A673 (cell line): Measurements from ENCODE around the gene SLC2A13. TPM values are rescaled to one million over a fixed set of nuclear protein-coding genes. Genes with fewer than 3 reads are reported as not detected.

Experiments
- BruUV-seq: library from RNA; stranded (reverse); fragments of 400-500 nt; replicated peaks from 2 replicates; lab custom pipeline; 2021; lab: Mats Ljungman, UMichigan
- CTCF ChIA-PET: fragments of 300-600 bp; sonication (Branson Sonifier 250); formaldehyde crosslinking; loops from one replicate; lab custom pipeline; 2022; ENCODE audit warnings: antibody characterized with exemption; lab: Charles Lee
- POLR2A ChIA-PET: fragments of 300-600 bp; sonication (Branson Sonifier 250); formaldehyde crosslinking; loops from one replicate; lab custom pipeline; 2022; ENCODE audit warnings: antibody characterized with exemption; ENCODE audit not compliant: low non-redundant PET; lab: Charles Lee
- DNase-seq: peaks from one replicate; pipeline ENCODE4 v3.0.0-alpha.2; 2015; ENCODE audit warnings: low spot score
- H3K27ac ChIP-seq: fragments of 200-600 bp; sonication (generic); 2 replicates; pipeline ENCODE4 v1.5.1; 2016; ENCODE audit warnings: mixed run types, low read depth, mild to moderate bottlenecking, mixed read lengths, antibody characterized with exemption, low read length; ENCODE audit not compliant: poor library complexity, severe bottlenecking
- H3K27me3 ChIP-seq: fragments of 200-600 bp; sonication (generic); replicated peaks from 2 replicates; pipeline ENCODE4 v1.6.1; 2017; ENCODE audit warnings: mixed run types, low read depth, mild to moderate bottlenecking, mixed read lengths, antibody characterized with exemption, low read length; ENCODE audit not compliant: insufficient read depth, poor library complexity
- H3K36me3 ChIP-seq: fragments of 200-600 bp; sonication (generic); 2 replicates; pipeline ENCODE4 v1.6.1; 2016; ENCODE audit warnings: mixed run types, mild to moderate bottlenecking, mixed read lengths, antibody characterized with exemption, low read length; ENCODE audit not compliant: insufficient read depth, poor library complexity, severe bottlenecking
- H3K4me1 ChIP-seq: fragments of 200-600 bp; sonication (generic); 2 replicates; pipeline ENCODE4 v1.6.1; 2017; ENCODE audit warnings: mixed run types, mild to moderate bottlenecking, mixed read lengths, antibody characterized with exemption, low read length; ENCODE audit not compliant: insufficient read depth, poor library complexity, severe bottlenecking
- H3K4me3 ChIP-seq: fragments of 200-600 bp; sonication (generic); 2 replicates; pipeline ENCODE4 v1.5.1; 2016; ENCODE audit warnings: low read depth, mixed run types, mild to moderate bottlenecking, mixed read lengths, low read length; ENCODE audit not compliant: poor library complexity, severe bottlenecking
- H3K9me3 ChIP-seq: fragments of 200-600 bp; sonication (generic); 2 replicates; pipeline ENCODE4 v1.6.1; 2016; ENCODE audit warnings: mixed run types, low read depth, mild to moderate bottlenecking, mixed read lengths, antibody characterized with exemption, low read length; ENCODE audit not compliant: poor library complexity, severe bottlenecking
- CTCF ChIP-seq: fragments of 300-800, 200-600 bp; sonication (generic); conservative IDR thresholded peaks from 2 replicates; pipeline ENCODE4 v1.5.1; 2017; ENCODE audit warnings: low read depth, mild to moderate bottlenecking, antibody characterized with exemption, low read length, moderate library complexity, mixed read lengths
- EZH2 ChIP-seq: fragments of 200-600 bp; sonication (generic); IDR thresholded peaks from 2 replicates; pipeline ENCODE4 v1.6.1; 2017; ENCODE audit warnings: borderline replicate concordance, low read depth, mild to moderate bottlenecking, mixed read lengths, antibody characterized with exemption, low read length; ENCODE audit not compliant: poor library complexity, severe bottlenecking
- intact Hi-C: fragments of 100-400 bp; cut with micrococcal nuclease; formaldehyde crosslinking; loops from one replicate; pipeline ENCODE4 v1.10.0; 2022; ENCODE audit not compliant: unreplicated experiment
- total RNA-seq: library from RNA; stranded (reverse); gene quantifications from 2 replicates; pipeline ENCODE4 v1.2.3, GENCODE V29; 2021

The SLC2A13 gene
- total RNA-seq, 1 experiment from 2014 or later: 9.1 TPM

- no peak overlapping the region for H3K27ac ChIP-seq
- no peaks in the 10 kb centered on the region for H3K36me3 ChIP-seq
- no peaks in the 10 kb centered on the region for H3K27me3 ChIP-seq
- POLR2A ChIA-PET: no interaction called here
- DNase-seq: no peak
- H3K4me1 ChIP-seq: no peaks in the 10 kb centered on the region
- intact Hi-C loops: no loop called here
- BruUV-seq: no TSS peak
- H3K9me3 ChIP-seq: no peaks in the 10 kb centered on the region
- no peak overlapping the region for H3K4me3 ChIP-seq
- CTCF ChIA-PET: no interaction called here
- TF ChIP-seq CTCF: no peak
- no peak for TF ChIP-seq EZH2
Observed at GRCh38 chr12:39798977-39799376, 306.9 kb downstream of the SLC2A13 start.

- ChIA-PET POLR2A (no interaction called here), CTCF (no interaction called here)
Observed at GRCh38 chr12:39798429-39798828, 307.5 kb downstream of the SLC2A13 start.

GRCh38 chr12:39795481-39795880 is 310.4 kb downstream of the SLC2A13 start:
- no TSS peak for BruUV-seq
- Histone ChIP-seq H3K27me3 (no peaks in the 10 kb centered on the region), H3K9me3 (no peaks in the 10 kb centered on the region), H3K4me3 (no peak overlapping the region), H3K4me1 (no peaks in the 10 kb centered on the region), H3K27ac (no peak overlapping the region), H3K36me3 (no peaks in the 10 kb centered on the region)
- no peak for DNase-seq
- intact Hi-C loops: no loop called here
- POLR2A ChIA-PET: no interaction called here
- no peak for TF ChIP-seq EZH2
- TF ChIP-seq CTCF: no peak
- CTCF ChIA-PET: no interaction called here

More at GRCh38 chr12:39798429-39798828, 307.5 kb downstream of the SLC2A13 start:
- no TSS peak for BruUV-seq
- no peak overlapping the region for H3K4me3 ChIP-seq
- no peaks in the 10 kb centered on the region for H3K4me1 ChIP-seq
- no peaks in the 10 kb centered on the region for H3K9me3 ChIP-seq
- no peak for DNase-seq
- intact Hi-C loops: no loop called here
- H3K27ac ChIP-seq: no peak overlapping the region
- H3K27me3 ChIP-seq: no peaks in the 10 kb centered on the region
- TF ChIP-seq EZH2 (no peak), CTCF (no peak)
- no peaks in the 10 kb centered on the region for H3K36me3 ChIP-seq
